Measurements from ENCODE around the gene PCDHGA10.
"Not testable (repeated sequence)": the region's sequence is repeated elsewhere in the genome, so short reads cannot be mapped to it uniquely, and the experiment has no call there.

Gene PCDHGA10

DNA sequence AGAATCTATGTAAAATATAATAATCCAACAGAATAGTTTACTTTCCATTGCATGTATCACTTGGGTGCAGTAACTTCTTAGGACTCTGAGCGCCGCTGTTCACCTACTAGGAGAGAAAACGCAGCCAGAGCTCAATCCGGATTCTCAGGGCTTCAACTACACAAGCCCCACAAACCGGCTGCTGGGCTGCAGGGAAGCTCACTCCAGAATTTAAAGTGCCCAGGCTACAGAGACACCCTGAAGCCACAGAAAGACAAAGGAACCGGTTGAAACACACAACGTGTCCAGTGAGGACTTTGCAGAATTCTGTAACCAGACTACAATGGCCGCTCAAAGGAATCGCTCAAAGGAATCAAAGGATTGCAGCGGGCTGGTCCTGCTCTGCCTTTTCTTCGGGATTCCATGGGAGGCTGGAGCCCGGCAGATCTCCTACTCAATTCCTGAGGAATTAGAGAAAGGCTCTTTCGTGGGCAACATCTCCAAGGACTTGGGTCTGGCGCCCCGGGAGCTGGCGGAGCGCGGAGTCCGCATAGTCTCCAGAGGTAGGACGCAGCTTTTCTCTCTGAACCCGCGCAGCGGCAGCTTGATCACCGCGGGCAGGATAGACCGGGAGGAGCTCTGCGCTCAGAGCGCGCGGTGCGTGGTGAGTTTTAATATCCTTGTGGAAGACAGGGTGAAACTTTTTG, at the start of gene PCDHGA10:
Gene PCDHGA10 (plus strand): TSS at position 134 of the 686 bp plus-strand sequence. CDS start 189 bp downstream, at position 323.
- DNase-seq, result peak; percentile 59 to 67

DNA sequence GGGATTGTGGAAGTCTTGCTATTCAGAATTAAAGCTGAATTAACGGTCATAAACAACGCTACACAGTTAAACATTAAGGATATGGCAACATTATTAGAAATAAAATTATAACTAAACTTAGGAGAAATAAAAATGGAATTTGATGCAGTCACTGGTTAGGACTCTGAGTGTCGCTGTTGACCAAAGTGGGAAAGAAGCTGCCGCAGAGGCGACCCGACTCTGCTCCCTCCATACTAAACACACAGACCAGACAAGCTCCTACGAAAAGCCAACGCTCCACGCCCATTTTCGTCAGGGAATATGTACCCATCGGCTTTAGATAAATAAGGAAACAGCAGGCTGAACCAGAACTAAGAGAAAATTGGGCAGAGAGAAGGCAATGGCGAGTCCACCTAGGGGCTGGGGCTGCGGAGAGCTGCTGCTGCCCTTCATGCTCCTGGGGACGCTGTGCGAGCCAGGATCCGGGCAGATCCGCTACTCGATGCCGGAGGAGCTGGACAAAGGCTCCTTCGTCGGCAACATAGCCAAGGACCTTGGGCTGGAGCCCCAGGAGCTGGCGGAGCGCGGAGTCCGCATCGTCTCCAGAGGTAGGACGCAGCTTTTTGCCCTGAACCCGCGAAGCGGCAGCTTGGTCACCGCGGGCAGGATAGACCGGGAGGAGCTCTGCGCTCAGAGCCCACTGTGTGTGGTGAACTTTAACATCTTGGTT, 48.7 kb upstream of the PCDHGA10 start, which contains the start of gene PCDHGA5:
Gene PCDHGA5 (plus strand): TSS at position 211 of the 709 bp plus-strand sequence. CDS start 169 bp downstream, at position 380.
- no peak for DNase-seq

DNA sequence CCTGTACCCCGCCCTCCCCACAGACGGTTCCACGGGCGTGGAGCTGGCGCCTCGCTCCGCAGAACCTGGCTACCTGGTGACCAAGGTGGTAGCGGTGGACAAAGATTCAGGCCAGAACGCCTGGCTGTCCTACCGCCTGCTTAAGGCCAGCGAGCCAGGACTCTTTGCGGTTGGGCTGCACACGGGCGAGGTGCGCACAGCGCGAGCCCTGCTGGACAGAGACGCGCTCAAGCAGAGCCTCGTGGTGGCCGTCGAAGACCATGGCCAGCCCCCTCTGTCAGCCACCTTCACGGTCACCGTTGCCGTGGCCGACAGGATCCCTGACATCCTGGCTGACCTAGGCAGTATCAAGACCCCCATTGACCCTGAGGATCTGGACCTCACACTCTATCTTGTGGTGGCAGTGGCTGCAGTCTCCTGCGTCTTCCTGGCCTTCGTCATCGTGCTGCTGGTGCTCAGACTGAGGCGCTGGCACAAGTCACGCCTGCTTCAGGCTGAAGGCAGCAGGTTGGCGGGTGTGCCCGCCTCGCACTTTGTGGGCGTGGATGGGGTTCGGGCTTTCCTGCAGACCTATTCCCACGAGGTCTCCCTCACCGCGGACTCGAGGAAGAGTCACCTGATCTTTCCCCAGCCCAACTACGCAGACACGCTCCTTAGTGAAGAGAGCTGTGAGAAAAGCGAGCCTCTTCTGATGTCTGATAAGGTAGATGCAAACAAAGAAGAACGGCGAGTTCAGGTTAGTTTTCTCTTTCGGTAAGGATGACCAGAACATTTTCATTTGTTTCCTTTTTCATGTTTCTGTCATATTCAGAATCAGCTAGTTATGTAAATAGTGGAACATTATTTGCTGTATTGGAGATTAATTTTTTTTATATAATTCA, 46.5 kb upstream of the PCDHGA10 start:
- DNase-seq, result no peak

DNA sequence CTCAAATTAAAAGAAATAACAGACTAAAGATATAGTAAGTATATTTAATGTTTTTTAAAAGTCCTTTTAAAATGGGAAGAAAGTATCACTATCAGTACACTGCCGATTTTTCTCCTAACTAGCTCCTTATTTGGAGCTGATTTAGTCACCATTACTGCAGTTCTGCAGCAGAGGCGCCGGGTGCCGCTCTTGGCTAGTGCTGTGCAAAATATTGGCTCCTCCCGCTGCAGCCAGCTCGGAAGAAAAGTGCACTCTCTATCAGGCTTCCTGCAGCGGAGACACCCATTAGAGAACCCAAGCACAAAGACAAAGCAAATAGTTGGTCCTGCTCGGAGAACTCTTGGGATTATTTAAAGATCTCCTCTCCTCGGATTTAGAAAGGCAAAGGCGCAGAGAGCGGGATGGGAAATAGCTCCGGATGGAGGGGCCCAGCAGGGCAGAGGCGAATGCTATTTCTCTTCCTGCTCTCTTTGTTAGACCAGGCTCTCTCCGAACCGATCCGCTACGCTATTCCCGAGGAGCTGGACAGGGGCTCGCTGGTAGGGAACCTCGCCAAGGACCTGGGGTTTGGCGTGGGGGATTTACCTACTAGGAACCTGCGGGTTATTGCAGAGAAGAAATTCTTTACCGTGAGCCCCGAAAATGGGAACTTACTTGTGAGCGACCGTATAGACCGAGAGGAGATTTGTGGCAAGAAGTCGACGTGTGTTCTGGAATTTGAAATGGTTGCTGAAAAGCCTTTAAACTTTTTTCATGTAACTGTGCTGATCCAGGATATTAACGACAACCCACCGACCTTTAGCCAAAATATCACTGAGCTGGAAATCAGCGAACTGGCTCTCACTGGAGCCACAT, 42.6 kb upstream of the PCDHGA10 start, which contains the start of gene PCDHGB3:
Gene PCDHGB3 (plus strand): TSS at position 249 of the 855 bp plus-strand sequence. CDS start 153 bp downstream, at position 402.
- DNase-seq, result peak; percentile 13 to 36

DNA sequence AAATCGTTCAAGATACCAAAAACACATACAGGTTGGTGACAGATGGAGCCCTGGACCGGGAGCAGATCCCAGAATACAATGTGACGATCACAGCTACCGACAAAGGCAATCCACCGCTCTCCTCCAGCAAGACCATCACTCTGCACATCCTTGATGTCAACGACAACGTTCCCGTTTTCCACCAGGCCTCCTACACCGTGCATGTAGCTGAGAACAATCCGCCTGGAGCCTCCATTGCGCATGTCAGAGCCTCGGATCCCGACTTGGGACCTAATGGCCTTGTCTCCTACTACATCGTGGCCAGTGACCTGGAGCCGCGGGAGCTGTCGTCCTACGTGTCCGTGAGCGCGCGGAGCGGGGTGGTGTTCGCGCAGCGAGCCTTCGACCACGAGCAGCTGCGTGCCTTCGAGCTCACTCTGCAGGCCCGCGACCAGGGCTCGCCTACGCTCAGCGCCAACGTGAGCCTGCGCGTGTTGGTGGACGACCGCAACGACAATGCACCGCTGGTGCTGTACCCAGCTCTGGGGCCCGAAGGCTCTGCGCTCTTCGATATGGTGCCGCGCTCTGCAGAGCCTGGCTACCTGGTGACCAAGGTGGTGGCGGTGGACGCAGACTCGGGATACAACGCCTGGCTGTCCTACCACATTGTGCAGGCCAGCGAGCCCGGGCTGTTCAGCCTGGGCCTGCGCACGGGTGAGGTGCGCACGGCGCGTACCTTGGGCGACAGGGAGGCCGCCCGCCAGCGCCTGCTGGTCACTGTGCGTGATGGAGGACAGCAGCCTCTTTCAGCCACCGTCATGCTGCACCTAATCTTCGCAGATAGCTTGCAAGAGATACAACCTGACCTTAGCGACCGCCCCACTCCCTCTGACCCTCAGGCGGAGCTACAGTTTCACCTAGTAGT, 41.0 kb upstream of the PCDHGA10 start:
- no peak for DNase-seq

DNA sequence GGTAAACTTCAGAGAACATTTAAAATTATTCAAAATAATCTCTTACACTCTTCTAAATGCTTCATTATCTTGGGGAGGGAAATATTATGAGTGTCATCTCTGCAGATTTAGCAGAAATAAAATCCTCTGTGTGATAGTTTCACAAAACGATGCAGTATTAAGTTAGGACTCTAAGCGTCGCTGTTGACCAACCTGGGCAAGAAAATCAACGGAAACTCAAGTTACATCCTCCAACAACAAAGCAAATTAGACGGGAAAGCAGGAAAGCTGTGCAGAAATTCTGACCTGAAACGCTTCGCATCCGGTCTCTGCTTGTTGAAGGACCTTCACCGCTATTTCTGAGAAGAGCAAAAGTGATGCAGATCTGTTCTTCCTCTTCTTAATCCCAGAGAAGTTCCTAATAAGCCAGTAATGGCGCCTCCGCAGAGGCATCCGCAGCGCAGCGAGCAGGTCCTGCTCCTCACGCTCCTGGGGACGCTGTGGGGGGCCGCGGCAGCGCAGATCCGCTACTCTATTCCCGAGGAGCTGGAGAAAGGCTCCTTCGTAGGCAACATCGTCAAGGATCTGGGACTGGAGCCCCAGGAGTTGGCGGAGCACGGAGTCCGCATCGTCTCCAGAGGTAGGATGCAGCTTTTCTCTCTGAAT, 39.0 kb upstream of the PCDHGA10 start, which contains the start of gene PCDHGA6:
Gene PCDHGA6 (plus strand): TSS at position 219 of the 645 bp plus-strand sequence. CDS start 193 bp downstream, at position 412.
- no peak for DNase-seq

DNA sequence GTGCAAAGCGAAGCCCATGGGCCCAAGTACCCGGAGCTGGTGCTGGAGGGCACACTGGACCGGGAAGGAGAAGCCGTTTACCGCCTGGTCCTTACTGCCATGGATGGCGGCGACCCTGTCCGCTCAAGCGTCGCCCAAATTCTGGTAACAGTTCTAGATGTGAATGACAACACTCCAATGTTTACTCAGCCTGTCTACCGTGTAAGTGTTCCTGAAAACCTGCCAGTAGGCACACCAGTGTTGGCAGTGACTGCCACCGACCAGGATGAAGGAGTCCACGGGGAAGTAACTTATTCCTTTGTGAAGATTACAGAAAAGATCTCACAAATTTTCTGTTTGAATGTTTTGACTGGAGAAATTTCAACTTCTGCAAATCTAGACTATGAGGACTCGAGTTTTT, 38.2 kb upstream of the PCDHGA10 start:
- no peak for DNase-seq

DNA sequence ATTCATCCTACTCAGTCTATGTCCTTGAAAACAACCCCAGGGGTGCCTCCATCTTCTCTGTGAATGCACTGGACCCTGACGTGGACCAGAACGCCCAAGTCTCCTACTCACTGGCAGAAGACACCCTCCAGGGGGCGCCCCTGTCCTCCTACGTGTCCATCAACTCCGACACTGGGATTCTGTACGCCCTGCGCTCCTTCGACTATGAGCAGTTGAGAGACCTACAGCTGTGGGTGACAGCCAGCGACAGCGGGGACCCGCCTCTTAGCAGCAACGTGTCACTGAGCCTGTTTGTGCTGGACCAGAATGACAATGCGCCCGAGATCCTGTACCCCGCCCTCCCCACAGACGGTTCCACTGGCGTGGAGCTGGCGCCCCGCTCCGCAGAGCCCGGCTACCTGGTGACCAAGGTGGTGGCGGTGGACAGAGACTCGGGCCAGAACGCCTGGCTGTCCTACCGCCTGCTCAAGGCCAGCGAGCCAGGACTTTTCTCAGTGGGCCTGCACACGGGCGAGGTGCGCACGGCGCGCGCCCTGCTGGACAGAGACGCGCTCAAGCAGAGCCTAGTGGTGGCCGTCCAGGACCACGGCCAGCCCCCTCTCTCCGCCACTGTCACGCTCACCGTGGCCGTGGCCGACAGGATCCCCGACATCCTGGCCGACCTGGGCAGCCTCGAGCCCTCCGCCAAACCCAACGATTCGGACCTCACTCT, 37.2 kb upstream of the PCDHGA10 start:
- DNase-seq, result not testable (repeated sequence)

DNA sequence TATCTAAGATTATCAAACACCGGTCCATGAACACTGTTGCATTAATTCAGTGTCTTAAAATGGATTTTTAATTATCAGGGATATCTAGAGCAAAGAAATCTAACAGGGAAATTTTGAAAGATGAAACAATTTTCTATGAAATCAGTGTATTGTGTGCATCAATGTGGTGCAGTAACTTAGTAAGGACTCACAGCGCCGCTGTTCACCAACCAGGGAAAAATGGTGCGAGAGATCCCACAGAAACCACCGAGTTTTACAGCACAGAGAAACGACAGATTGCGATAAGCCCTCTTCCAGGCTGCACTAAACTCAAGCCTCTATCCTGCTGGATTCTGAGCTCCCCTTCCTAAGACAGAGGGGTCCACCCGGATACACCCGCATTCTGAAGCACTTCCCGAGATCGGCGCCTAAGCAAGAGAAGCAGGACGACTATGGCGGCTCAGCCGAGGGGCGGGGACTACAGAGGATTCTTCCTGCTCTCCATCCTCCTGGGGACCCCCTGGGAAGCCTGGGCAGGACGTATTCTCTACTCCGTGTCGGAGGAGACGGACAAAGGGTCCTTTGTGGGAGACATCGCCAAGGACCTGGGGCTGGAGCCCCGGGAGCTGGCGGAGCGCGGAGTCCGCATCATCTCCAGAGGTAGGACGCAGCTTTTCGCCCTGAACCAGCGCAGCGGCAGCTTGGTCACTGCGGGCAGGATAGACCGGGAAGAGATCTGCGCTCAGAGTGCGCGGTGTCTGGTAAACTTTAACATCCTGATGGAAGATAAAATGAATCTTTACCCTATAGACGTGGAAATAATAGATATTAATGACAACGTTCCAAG, 30.1 kb upstream of the PCDHGA10 start, which contains the start of gene PCDHGA7:
Gene PCDHGA7 (plus strand): TSS at position 274 of the 826 bp plus-strand sequence. CDS start 158 bp downstream, at position 432.
- DNase-seq, result no peak

DNA sequence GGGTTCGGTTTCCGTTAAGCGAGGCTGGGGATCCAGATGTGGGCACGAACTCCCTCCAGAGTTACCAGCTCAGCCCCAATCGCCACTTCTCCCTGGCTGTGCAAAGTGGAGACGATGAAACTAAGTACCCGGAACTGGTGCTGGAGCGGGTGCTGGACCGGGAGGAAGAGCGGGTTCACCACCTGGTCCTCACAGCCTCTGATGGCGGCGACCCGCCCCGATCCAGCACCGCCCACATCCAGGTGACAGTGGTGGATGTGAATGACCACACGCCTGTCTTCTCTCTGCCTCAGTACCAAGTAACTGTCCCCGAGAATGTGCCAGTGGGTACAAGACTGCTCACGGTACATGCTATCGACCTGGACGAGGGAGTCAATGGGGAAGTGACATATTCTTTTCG, 29.4 kb upstream of the PCDHGA10 start:
- no peak for DNase-seq

DNA sequence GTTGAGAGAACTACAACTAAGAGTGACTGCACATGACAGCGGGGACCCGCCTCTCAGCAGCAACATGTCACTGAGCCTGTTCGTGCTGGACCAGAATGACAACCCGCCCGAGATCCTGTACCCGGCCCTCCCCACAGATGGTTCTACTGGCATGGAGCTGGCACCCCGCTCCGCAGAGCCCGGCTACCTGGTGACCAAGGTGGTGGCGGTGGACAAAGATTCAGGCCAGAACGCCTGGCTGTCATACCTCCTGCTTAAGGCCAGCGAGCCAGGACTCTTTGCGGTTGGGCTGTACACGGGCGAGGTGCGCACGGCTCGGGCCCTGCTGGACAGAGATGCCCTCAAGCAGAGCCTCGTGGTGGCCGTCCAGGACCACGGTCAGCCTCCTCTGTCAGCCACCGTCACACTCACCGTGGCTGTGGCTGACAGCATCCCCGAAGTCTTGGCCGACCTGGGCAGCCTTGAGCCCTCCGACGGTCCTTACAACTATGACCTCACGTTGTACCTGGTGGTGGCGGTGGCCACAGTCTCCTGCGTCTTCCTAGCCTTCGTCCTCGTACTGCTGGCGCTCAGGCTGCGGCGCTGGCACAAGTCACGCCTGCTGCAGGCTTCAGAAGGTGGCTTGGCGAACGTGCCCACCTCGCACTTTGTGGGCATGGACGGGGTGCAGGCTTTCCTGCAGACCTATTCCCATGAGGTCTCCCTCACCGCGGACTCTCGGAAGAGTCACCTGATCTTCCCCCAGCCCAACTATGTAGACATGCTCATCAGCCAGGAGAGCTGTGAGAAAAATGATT, 28.1 kb upstream of the PCDHGA10 start:
- DNase-seq, result no peak

DNA sequence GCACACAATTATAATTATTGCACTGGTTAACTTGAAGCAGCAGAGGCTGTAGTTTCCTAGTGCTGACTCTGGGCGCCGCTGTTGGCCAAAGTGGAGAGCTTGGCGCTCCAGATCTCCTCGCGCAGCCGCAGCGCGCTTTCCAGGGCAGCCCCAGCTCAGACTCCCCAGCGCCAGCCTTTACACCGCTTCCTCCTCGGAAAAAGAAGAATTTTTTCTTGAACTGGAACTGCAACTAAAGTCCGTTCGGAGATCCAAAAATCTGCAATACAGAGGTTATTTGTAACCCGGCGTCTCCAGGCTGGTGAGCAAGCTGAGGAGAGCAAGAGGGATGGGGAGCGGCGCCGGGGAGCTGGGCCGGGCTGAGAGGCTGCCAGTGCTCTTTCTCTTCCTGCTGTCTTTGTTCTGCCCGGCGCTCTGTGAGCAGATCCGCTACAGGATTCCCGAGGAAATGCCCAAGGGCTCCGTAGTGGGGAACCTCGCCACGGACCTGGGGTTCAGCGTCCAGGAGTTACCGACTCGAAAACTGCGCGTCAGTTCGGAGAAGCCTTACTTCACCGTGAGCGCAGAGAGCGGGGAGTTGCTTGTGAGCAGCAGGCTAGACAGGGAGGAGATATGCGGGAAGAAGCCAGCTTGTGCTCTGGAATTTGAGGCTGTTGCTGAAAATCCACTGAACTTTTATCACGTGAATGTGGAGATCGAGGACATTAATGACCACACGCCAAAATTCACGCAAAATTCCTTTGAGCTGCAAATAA, 25.1 kb upstream of the PCDHGA10 start, which contains the start of gene PCDHGB4:
Gene PCDHGB4 (plus strand): TSS at position 142 of the 755 bp plus-strand sequence. CDS start 187 bp downstream, at position 329.
- DNase-seq, result not testable (repeated sequence)

DNA sequence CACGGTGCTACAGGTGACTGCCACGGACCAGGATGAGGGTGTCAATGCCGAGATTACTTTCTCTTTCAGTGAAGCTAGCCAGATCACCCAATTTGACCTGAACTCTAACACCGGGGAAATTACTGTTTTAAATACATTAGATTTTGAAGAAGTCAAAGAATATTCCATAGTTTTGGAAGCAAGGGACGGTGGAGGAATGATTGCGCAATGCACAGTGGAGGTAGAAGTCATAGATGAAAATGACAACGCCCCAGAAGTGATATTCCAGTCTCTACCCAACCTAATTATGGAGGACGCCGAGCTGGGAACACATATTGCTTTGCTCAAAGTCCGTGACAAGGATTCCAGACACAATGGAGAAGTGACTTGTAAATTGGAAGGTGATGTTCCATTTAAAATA, 24.1 kb upstream of the PCDHGA10 start:
- no peak for DNase-seq

DNA sequence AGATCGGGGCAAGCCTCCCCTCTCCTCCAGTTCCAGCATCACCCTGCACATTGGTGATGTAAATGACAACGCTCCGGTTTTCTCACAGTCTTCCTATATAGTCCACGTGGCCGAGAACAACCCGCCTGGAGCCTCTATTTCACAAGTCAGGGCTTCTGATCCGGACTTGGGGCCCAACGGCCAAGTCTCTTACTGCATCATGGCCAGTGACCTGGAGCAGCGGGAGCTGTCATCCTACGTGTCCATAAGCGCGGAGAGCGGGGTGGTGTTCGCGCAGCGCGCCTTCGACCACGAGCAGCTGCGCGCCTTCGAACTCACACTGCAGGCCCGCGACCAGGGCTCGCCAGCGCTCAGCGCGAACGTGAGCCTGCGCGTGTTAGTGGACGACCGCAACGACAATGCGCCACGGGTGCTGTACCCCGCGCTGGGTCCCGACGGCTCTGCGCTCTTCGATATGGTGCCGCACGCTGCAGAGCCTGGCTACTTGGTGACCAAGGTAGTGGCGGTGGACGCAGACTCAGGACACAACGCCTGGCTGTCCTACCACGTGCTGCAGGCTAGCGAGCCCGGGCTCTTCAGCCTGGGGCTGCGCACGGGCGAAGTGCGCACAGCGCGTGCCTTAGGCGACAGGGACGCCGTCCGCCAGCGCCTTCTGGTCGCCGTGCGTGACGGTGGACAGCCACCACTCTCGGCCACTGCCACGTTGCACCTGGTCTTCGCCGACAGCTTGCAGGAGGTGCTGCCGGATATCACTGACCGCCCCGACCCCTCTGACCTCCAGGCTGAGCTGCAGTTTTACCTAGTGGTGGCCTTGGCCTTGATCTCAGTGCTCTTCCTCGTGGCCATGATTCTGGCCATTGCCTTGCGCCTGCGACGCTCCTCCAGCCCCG, 23.4 kb upstream of the PCDHGA10 start:
- DNase-seq, result no peak

DNA sequence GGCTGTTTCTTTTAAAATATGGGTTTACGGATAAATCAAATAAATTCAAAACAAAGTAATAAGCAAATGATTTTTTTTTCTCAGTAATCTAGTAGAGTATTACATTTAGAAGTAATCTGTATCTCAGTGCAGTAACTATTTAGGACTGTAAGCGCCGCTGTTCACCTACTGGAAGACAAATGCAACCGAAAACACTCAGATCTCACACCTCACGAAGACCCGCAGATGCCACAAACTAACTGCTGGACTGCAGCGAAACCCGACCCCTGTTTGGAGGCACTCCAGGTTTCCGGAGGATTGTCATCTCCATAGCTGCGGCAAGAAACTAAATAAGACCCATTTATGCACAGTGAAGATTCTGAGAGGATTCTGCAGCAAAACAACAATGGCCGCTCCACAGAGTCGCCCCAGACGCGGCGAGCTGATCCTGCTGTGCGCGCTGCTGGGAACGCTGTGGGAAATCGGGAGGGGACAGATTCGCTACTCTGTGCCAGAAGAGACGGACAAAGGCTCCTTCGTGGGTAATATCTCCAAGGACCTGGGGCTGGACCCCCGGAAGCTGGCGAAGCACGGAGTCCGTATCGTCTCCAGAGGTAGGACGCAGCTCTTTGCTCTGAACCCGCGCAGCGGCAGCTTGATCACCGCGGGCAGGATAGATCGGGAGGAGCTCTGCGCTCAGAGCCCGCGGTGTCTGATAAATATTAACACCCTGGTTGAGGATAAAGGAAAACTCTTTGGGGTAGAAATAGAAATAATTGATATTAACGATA, 20.2 kb upstream of the PCDHGA10 start, which contains the start of gene PCDHGA8:
Gene PCDHGA8 (plus strand): TSS at position 205 of the 770 bp plus-strand sequence. CDS start 181 bp downstream, at position 386.
- no peak for DNase-seq

Measured in activated CD4-positive, alpha-beta T cell treated with anti-CD3 and anti-CD28 coated beads, Interleukin-2, amount 50 U/mL, for 48 hours (primary cell).